ENCODE measurements around the gene ISY1.
"Not testable (repeated sequence)": the region's sequence is repeated elsewhere in the genome, so short reads cannot be mapped to it uniquely, and the experiment has no call there.

The ISY1 gene
- total RNA-seq, result 27.9 to 31.5 reads per million in 2 donors

GRCh38 chr3:129160891-129161859 is at the start of gene ISY1:
Gene ISY1 (minus strand): TSS chr3:129161063. CDS start chr3:129160975, 88 bp downstream.
- DNase-seq, result peak; percentile 73

GRCh38 chr3:129207479-129207878 is 46.6 kb upstream of the ISY1 start:
- no peak for DNase-seq

GRCh38 chr3:129205109-129205832 is 44.4 kb upstream of the ISY1 start:
- DNase-seq, result no peak

GRCh38 chr3:129204473-129204872 is 43.6 kb upstream of the ISY1 start:
- DNase-seq, result no peak

GRCh38 chr3:129199366-129199765 is 38.5 kb upstream of the ISY1 start:
- no peak for DNase-seq

- DNase-seq, result no peak
Measured at GRCh38 chr3:129197321-129197720, 36.5 kb upstream of the ISY1 start.

GRCh38 chr3:129196601-129197000 is 35.7 kb upstream of the ISY1 start:
- no peak for DNase-seq

GRCh38 chr3:129195731-129196256 is 34.9 kb upstream of the ISY1 start:
- no peak for DNase-seq

GRCh38 chr3:129189793-129190192 is 28.9 kb upstream of the ISY1 start:
- DNase-seq, result not testable (repeated sequence)

GRCh38 chr3:129187857-129188256 is 27.0 kb upstream of the ISY1 start:
- DNase-seq, result no peak

- DNase-seq, result no peak
Measured at GRCh38 chr3:129185783-129186182, 24.9 kb upstream of the ISY1 start.

- not testable (repeated sequence) for DNase-seq
Measured at GRCh38 chr3:129184784-129185542, 24.1 kb upstream of the ISY1 start.

- no peak for DNase-seq
Measured at GRCh38 chr3:129184396-129184657, 23.5 kb upstream of the ISY1 start.

- DNase-seq, result peak; percentile 92
Measured at GRCh38 chr3:129183569-129184395, 22.9 kb upstream of the ISY1 start, which contains the start of gene CNBP. Gene CNBP (minus strand): TSS chr3:129183896. CDS start chr3:129171757, 12,139 bp downstream.

- no peak for DNase-seq
Measured at GRCh38 chr3:129182390-129183185, 21.7 kb upstream of the ISY1 start.

GRCh38 chr3:129181819-129182218 is 21.0 kb upstream of the ISY1 start:
- no peak for DNase-seq

GRCh38 chr3:129180461-129180860 is 19.6 kb upstream of the ISY1 start:
- DNase-seq, result no peak

GRCh38 chr3:129176051-129176450 is 15.2 kb upstream of the ISY1 start:
- DNase-seq, result no peak

GRCh38 chr3:129173725-129174124 is 12.9 kb upstream of the ISY1 start:
- no peak for DNase-seq

- no peak for DNase-seq
Measured at GRCh38 chr3:129173206-129173605, 12.3 kb upstream of the ISY1 start.

Measured in activated gamma-delta T cell (primary cell).